A673 (cell line): ENCODE data around the gene NEK3.
"Not testable (repeated sequence)": the region's sequence is repeated elsewhere in the genome, so short reads cannot be mapped to it uniquely, and the experiment has no call there.

Experiments
- CTCF ChIP-seq: fragments of 300-800, 200-600 bp; sonication (generic); conservative IDR thresholded peaks from 2 replicates; pipeline ENCODE4 v1.5.1; 2017; ENCODE audit warnings: low read depth, mild to moderate bottlenecking, antibody characterized with exemption, low read length, moderate library complexity, mixed read lengths
- EZH2 ChIP-seq: fragments of 200-600 bp; sonication (generic); IDR thresholded peaks from 2 replicates; pipeline ENCODE4 v1.6.1; 2017; ENCODE audit warnings: borderline replicate concordance, low read depth, mild to moderate bottlenecking, mixed read lengths, antibody characterized with exemption, low read length; ENCODE audit not compliant: poor library complexity, severe bottlenecking

- TF ChIP-seq EZH2, CTCF: not testable (repeated sequence)
These were observed 12.3 kb upstream of the NEK3 start for GRCh38 chr13:52171686-52172085.
